GM18858 (cell line): ENCODE data around the gene TCF19.
A peak's percentile ranks its signal among the peaks of the same experiment; 100 is the strongest.

Experiments used
- ATAC-seq: cut with Tn5 transposase; IDR thresholded peaks from one replicate; pipeline ENCODE4 v1.9.1; 2021; ENCODE audit not compliant: unreplicated experiment

The TCF19 gene, protein sequence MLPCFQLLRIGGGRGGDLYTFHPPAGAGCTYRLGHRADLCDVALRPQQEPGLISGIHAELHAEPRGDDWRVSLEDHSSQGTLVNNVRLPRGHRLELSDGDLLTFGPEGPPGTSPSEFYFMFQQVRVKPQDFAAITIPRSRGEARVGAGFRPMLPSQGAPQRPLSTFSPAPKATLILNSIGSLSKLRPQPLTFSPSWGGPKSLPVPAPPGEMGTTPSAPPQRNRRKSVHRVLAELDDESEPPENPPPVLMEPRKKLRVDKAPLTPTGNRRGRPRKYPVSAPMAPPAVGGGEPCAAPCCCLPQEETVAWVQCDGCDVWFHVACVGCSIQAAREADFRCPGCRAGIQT

DNA sequence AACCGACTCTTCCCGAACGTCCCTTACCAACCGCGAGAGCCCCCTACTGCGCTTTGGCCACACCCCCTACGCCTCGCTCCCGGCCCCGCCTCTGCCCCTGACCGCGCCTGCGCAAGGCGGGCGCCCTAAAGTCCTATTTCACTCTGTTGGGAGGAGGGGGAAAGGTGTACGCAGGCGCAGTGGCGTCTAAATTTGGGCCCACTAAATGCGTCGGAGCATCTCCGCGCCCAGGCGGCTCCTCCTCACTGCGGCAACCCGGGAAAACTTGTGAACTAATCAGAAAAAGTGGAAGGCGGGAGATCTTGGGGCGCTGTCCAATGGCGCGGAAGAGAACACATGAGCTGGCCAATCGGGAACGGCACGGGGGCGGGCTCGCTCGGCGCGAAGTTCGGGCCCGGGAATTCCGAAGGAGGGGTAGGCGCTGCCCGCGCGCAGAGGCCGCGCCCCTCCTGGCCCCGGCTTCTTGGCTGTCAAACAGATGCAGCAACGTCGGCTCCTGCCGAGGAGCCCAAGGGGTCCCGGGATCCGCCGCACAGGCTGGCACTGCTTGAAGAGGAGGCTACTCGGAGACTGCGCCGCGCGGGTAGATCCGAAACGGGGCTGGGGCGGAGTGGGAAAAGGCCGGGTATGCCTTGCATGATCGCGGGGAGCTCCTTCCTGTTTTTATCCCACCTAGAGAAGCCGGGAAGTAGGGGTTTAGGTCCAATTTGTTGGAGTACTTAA, at the start of gene TCF19:
Gene TCF19, plus strand, starts transcription at position 450 of the 723 bp plus-strand sequence. CDS start 881 bp downstream, outside the sequence.
- peak; percentile 68 for ATAC-seq

- ATAC-seq: no peak
Observed at GRCh38 chr6:31110825-31111582, 47.4 kb upstream of the TCF19 start.

DNA sequence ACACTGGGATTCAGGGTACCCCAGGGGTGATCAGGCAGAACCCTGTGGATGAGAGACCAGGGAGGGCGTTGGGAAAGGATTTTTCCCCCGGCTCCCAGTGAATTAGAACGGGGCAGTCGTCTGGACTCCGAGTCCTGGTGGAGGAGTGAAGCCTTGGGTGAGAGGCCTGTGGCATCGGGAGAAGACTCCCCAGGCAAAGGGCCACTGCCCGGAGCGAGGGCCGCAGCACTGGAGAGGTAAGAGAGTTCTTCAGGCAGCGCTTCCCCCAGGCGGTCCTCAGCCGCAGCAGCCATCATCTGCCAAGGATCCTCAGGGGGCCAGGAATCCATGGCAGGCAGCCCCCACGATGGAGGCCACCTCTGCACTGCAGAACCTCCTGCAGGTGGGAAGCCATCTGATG, 46.7 kb upstream of the TCF19 start:
- no peak for ATAC-seq

DNA sequence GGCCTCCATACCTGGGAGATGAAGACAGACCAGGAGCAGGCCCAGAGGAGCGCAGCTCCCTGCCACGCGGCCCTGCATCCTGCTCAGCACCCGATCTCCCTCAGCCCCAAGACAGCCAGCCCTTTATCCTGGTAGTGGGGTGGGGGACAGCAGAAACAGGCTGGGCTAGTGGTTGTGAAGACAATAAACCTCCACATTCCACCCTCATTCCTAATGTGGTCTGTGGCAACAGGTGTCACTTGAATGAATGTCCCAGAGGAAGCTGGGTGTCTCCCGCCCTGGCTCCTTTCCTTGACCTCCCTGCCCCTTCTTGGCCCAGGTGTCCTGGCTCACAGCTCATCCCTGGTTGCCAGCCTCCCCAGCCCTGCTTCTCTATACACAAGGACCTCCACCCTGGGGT, 45.9 kb upstream of the TCF19 start, which contains the start of gene C6orf15:
Gene C6orf15, minus strand, starts transcription at position 98 of the 400 bp plus-strand sequence. Its CDS starts 20 bp downstream, at position 78.
- no peak for ATAC-seq

DNA sequence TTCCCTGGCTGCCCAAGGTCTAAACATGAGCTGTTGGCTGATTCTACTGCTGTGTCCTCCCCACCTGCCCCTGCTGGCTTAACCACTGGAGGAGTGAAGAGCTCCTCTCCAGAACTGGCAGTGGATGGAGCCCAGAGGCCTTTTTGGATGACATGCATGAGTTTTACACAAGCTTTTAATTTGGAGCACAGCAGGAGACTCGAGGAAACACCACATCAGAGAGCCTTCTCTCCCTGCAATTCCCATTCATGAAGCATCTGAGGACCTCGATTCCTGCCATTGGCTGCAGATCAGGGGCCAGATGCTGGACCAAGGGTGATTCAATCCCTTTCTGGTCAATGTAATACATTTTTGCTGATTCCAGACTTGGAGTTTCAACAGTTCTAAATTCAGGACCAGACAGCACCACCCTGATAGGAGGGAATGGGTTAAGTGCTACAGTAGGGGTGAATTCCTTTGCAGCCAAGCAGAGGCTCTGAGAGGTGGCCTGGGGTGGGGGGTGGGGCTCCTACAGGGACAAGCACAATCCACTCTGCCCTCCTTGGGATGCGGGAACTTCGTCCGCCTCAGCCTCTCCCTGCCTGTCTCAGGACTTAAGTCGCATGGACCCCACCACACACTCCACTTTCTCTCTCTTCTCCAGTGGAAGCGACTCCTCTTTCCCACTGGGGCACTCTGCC, 44.4 kb upstream of the TCF19 start:
- no peak for ATAC-seq

- ATAC-seq: no peak
Observed at GRCh38 chr6:31114541-31114878, 43.9 kb upstream of the TCF19 start, which contains the start of gene PSORS1C1. TSS of gene PSORS1C1 (plus strand) at chr6:31114800. CDS start at chr6:31129633, 14,833 bp downstream.

DNA sequence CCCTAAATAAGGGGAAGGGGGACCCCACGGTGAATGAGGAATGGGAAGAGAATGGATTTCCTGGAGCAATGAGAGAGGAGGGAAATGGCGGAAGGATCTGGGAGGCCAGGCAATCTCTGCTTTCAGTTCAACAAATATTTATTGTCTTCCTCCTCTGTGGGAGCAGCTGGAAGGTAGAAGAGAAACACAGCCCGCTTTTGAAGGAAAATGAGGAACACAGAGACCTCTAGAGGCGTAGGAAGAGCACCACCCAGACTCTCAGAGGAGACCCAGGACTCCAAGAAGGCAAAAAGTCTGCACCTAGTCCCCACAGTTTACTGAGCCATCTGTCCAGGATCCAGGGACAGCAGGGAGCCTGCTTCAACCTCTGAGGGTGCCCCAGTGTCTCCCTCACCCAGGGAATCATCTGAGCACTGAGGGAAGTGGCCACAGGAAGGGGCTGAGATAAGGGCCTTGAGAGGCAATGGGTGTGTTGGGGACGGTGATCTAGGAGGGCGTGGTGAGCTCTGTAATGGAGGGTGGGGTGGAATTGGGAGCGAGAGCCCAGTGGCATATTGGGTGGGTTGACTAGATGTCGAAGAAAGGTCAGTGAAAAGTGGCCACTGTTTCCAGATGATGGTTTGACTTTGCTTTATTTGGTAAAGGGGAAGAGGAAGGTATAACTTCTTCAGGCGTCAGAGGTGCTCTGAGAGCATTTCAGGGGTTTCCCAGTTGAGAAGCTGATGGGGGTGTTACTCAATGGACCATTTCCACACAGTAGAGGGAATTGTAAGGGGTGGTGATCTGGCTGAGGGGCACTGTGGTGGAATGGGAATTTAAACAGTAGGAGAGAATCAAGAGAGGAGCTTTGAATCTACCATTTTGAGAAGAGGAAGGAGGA, 43.2 kb upstream of the TCF19 start:
- no peak for ATAC-seq

DNA sequence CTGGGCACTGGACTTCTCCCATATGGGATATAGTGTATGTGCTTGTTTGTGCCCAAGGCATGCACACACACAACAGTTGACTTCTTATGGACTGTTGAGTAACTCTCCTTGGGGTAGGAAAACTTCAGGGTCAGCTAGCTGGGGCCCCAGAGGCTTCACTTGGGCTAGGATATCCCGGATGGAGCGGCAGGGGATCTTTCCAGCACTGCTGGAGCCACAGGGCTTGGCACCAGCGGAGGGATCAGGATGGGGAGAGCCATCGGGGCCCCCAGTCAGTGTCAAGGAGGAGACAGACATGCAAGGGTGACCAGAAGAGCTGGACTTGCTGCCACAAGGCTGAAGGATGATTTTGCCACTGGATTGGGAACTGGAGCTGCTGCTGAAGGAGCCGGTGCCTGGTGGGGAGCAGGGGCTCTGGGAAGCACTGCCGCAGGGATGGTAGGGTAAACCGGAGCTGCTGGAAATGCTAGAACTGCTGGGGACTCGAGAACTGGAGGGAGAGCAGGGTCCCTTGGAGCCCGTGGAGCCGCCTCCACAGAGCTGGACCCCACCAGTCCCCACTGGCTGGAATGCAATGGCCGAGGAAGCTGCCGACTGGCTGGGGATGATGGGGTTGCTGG, 42.3 kb upstream of the TCF19 start:
- ATAC-seq: no peak

- ATAC-seq: no peak
Observed at GRCh38 chr6:31116661-31117385, 41.6 kb upstream of the TCF19 start.

DNA sequence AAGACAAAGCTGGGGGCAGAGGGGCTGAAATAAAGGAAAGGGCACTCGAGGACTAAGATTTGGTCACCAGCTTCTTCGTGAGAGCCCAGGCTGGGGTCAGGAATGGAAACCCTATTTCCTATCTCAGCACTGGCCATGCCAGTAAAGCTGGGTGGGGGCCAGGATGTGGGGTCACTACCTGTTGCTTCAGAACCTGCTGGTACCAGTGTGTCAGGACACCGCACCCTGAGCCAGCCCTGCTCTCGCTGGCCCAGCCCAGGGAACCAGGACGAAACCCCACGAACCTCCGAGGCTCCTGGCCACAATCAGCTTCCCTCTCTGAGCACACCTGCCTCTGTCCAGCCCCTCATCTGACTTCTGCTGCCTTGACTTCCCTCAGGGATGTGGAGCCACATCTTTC, 40.2 kb upstream of the TCF19 start:
- ATAC-seq: no peak

GRCh38 chr6:31120151-31120915, 38.1 kb upstream of the TCF19 start, which contains the start of gene CDSN:
TSS of gene CDSN (minus strand) at chr6:31120446. CDS start at chr6:31120419, 27 bp downstream.
- ATAC-seq: no peak

- ATAC-seq: no peak
Observed at GRCh38 chr6:31121131-31121790, 37.1 kb upstream of the TCF19 start.

DNA sequence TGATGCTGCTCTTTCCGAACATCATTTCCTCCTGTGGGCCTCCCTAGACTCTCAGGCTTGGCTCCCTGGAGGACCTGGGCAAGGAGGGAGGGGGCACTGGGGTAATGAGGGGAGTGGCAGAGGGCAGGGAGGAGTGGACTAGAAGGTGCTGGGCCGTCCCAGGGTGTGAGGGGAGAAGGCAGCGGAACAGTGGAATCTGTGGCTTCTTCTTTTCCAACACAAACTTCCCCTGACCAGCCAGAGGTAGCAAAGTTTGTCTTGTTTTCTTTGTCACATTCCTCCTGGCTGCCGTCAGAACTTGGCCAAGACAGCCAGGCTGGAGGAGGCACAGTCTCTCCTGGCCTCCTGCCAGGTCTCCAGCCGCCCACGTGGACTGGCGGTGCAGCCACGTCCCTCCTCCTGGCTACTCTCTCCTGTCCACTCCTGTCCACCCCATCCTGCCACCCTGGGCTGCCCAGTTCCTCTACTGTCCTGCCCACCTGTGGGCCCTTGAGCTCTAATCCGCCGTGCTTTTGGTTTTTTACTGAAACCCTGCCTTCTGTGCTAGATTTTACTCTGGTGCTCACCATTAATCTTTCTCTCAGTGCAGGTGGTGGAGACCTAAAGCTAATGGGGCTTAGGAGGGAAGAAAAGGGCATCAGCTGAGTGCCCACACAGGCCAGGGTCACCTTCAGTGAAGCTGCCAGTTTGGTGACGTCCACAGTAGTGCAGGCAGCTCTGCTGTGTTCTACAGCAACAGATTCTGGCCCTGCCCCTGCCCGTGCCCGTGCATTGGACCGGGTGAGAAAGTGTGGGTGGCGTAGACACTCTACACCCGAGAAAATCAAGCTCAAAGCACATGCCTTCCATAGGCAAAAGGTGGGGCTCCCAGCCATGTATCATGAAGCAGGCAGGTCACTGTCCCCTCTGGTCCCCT, 35.3 kb upstream of the TCF19 start:
- ATAC-seq: no peak

DNA sequence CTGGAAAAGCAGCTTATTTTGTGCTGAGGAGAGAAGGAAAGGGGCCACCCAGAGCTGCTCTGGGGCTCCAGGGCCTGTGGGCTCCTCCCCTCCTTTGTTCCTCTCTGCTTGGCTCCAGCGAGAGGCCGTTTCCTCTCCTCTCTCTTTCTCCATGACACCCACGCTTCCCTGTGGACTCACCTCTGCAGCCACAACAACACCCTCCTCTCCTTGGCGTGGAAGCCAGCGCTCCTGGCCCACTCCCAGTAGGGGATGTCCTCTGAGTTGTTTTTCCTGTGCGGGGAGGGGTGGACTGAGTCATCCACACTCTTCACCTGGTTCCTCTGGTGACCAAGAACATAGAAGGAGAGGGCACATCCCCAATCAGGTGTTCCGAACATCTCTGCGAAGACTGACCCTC, 33.2 kb upstream of the TCF19 start:
- no peak for ATAC-seq

DNA sequence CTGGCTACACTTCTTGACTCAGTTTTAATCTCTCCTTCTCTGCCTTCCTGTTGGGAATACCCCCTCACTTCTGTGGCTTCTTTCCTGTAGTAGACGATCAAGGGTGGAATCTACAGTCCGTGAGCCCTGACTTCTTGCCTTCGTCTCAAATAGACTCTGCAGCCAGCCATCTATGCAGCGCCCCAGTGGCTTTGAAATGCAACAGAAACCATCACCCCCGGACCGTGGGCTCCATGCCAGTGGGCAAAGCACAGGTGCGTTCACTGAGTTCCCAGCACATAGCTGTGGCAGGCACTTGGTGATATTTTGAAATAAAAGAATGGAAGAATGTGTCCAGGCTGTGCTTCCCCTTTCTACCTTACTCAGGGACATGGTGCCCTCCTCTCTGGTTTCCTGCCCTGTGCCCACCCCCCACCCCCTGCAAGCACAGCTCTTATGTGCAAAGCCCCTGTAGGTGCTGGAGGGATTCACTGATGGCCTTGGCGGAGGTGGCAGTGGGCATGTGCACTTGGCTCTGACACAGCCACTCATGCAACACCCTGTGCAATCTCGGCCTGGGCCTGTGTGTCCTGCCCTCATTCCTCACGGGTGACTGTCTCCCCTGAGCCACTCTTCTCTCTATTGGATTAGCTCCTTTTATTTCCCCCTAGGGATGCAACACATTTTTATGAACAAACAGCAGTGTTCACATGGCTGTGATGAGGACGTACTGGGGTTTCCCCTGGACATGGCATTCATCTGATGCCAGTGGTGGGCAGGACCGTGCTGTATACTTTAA, 32.6 kb upstream of the TCF19 start:
- no peak for ATAC-seq
